HG02678 (cell line): ENCODE data around the gene BRINP2.

Experiments
- ATAC-seq: cut with Tn5 transposase; IDR thresholded peaks from one replicate; pipeline ENCODE4 v1.9.1; 2021; ENCODE audit warnings: mild to moderate bottlenecking, moderate library complexity; ENCODE audit not compliant: unreplicated experiment

The BRINP2 gene

GRCh38 chr1:177219554-177220458 is 49.0 kb downstream of the BRINP2 start:
- ATAC-seq = no peak

GRCh38 chr1:177223359-177223758 is 52.6 kb downstream of the BRINP2 start:
- ATAC-seq = no peak

DNA sequence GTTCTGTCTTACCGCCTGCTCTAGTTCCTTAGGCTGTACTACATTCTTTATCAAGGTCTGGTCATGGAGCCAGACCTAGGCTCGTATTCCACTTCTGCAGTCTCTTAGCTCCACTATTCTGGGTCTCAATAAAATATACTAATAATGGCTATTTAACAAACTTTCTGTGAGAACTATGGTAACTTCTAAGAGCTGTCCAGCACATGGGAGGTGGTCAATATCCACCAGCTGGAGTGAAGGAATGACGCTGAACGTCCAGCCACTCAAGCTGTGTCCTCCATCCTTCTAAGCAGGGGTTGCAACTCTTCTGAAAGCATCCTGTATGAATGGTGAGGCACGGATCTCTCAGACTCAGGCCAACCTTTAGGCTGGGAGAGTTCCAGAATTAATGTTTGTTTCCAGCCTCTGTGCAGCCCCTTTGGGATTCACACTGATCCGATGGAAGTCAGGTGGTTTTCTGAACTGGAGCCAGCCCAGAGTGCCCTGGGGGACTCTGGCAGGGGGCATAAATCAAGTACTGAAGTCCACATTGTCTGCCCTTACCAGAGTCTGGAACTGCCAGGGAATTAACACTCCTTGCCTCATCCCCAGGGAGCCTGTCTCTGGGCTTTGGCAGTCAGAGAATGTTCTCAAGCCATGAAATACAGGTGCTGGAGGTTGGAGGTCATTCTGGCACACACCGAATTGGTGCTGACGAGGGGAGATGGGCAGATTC is 57.4 kb downstream of the BRINP2 start:
- no peak for ATAC-seq

- ATAC-seq = no peak
Observed at GRCh38 chr1:177228693-177229065, 57.9 kb downstream of the BRINP2 start.

- no peak for ATAC-seq
Observed at GRCh38 chr1:177229781-177230180, 59.0 kb downstream of the BRINP2 start.

DNA sequence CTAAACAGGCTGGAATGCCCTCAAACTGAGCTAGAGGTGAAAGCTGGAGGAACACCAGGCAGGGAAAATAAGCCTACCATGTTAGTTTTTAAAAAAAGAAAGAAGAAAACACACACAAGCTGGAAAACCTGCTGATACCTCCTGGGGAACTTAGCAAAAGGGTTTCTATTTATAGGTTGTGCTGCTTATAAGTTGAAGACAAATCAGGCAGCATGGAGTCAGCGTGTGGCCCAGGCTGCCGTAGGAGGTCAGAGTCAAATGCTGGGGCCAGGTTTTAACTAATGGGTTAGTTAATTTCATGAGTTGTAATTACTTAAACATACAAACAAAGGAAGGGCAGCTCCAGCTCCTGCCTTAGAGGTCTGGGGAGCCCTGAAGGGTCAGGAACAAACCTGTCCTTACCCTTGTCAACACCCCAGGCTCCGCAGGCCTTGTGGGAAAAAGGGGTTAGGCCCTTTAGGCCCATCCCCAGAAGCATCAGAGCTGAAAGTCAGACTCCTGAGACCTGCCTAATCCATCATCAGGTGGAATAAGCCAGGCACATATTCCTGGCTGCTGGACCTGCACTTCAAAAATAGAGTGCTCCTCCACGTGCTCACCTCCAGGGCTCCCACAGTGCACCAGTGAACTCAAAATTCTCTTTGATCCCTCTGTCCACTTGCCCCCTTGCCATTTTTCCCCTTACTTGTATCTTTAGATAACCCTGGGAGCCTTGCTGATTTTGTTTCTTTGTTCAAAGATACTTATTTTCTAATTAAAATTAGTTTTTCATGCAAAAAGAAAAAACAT is 59.7 kb downstream of the BRINP2 start:
- no peak for ATAC-seq

DNA sequence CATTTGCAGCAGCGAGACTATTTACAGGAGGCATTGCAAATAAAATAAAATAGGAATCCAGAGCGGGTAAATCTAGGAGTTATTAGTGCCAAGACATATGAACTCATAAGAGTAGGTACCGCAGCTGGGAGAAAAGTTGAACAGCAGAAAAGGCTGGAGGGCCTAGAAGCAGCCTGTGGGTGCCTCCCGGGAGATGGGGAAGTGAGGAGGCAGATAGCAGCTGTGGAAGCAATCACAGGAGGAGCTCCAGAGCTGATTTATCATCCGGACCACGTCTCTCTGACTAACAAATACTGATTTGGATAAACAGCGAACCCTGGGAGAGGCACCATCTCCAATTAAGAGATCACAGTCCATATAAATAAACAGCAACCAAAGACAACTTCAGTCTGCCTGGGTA is 64.6 kb downstream of the BRINP2 start:
- ATAC-seq = no peak

DNA sequence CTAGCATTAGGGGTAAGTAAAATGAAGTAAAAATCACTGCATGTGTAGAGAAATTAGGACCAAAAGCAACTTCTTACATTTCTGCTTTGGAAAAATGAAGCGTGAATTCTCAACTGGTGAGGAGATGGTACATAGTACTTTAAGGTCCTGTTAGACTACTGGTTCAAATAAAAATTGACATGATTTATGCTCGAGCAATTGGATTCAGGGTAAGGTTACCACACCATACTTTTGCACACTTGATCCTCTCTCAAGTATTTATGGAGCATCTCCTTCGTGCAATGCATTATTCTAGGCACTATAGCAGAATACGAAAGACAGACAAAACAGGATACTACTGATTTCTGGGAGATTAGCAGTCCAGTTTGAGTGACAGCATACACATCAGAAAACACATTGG is 66.2 kb downstream of the BRINP2 start:
- no peak for ATAC-seq

GRCh38 chr1:177238967-177239366 is 68.2 kb downstream of the BRINP2 start:
- ATAC-seq = no peak

- no peak for ATAC-seq
Observed at GRCh38 chr1:177239792-177240191, 69.0 kb downstream of the BRINP2 start.

DNA sequence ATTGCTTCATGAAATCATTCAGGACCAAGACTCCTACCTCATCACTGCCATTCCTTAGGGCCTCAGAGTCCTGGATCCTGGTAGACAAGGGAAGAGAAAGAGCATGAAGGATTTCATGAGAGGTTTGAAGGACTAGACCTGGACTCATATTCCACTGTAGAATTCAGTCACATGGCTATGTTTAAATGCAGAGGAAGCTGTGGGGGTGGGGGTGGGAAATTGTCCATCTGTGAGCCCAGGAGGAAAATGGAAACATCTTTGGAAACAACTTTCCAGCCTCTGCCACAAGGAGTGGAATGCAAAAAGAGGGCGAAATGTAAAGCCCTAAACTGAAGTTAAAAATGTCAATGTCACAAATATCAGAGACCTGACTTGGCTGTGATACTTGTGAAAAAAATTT is 73.0 kb downstream of the BRINP2 start:
- no peak for ATAC-seq

DNA sequence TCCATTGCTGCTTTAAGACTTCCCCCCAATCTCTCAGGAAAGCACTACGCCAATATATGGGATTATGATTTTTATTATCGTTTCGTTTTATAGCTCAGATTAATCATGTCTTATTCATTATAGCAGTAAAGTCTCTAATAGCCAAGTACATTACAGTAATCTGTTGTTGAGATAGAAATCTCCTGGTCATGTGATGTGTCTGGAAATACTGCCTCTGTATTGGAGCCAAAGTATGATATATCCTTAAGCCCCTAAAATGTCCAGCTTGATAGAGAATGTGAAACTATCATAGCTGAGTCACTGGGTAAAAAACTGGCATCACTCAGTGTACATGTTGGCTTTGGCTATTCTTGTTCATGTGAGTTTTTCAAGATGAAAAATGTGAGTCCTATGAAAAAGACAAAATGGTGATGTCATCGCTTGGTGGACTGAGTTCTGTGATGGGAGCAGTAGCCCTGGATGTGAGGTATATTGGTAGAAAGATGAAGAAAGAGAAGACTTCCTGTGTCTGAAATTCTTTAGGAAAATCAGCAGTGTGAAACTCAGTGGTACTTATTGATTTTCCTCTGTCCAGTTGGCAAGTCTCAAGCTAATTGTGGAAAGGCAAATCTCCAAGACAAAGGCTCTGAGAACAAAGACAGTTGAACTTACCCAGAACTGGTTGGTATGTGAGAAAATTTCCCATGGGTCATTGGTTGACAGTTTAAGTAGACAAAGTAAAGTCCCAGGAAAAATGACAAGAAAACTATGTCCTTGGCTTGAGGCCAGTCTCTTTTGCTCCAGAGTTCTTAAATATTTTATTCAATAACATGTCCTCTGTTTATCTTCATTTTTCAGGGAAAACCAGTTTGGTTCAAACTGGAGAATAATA is 76.2 kb downstream of the BRINP2 start:
- no peak for ATAC-seq

DNA sequence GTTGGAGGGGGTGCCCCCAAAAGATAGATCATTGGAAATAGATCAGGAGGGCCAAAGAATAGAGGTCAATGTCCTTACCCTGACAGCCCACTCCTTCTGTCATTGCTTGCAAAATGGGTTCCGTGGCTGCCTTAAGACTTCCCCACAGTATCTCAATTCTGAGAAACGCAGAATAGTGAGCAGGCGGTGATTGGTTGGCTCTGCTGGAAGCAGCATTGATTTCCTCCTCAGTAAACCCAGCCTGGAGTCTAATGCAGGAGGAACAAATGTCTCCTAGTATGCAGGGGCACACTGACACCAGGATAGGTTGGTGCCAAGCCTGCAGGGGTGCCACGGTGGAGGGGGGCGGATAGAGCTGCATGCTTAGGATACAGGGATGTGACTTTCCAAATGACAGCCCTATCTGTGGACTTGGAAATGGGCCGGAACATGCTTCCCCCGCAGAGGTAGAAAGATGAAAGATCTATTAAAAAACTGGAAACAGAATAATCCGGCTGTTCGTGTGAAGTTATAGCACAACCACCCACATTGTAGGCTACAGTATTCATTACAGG is 76.9 kb downstream of the BRINP2 start:
- ATAC-seq = no peak

- ATAC-seq = no peak
Observed at GRCh38 chr1:177248258-177248657, 77.5 kb downstream of the BRINP2 start.

DNA sequence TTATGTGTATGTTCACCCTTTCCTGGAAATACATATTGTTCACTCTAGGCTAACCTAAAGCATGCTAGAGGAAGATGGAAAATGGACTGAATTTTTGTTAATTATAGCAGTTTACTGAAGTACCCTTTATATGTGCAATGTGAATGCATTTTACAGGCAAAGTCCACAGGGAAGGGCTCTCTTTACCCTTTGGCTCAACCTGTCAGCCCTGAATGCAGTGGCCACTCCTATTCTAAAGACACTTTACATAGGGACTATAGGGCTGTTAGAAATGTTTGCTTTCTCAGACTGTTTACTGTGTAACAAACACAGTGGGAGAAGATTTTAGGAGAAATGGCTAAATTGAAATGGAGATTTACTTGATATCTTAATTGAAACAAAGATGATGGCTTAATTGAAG is 78.5 kb downstream of the BRINP2 start:
- no peak for ATAC-seq

GRCh38 chr1:177252877-177253276 is 82.1 kb downstream of the BRINP2 start:
- ATAC-seq = no peak

- no peak for ATAC-seq
Observed at GRCh38 chr1:177255411-177255810, 84.7 kb downstream of the BRINP2 start.

DNA sequence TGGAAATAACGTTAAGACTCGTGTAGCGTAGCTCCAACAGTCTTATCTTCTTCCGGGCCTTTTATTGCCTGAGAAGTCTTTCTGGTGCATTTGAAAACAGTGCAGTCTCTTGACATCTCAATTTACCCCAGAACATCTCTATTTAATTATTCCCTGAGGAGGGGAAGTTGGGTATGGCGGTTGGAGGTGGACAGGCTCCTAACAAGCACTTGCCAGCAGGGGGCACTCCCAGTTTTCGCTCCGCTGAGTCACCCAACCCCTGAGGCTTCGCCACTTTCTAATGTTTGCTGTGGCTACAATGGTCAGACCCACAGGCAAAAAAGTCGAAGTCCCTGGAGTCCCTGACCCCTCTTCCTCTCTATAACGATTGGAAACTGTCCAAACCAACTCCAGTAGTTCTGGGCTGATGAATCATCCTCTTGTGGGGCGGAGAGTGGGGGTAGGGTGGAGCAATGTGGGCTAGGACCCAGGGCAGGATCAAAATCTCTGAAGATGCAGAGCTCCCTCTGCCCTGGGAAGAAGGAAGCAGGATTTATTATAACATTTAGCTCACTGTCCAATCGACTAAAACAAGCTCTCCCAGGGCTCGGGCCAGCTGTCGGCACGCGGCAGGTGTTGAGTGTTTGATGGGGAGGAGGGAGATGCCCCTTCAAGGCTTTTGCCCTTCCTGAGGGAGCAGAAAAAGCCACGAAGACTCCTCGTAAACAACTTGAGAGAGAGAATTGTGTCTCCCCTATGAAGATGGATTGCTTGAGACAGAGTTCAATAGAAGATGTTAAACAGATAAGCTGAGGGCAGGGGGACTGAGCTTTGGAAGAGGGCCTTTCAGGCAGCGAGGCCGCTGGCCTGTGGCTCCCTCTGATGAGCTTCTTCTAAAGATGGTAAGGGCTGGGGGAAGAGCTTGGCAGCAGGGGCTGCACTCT is 85.7 kb downstream of the BRINP2 start:
- ATAC-seq = no peak

- no peak for ATAC-seq
Observed at GRCh38 chr1:177257128-177257527, 86.4 kb downstream of the BRINP2 start.
